ENCODE measurements around the gene KLF9. TPM values are rescaled to one million over a fixed set of nuclear protein-coding genes. Genes with fewer than 3 reads are reported as not detected.

Gene KLF9
- total RNA-seq, 2 experiments from 2014 or later, result 1.9 to 2.3 TPM

- Histone ChIP-seq H3K27ac (ENCODE audit: low read depth, low read length, poor library complexity, severe bottlenecking) (no peak overlapping the region), H3K9me3 (ENCODE audit: low read length) (no peaks in the 10 kb centered on the region), H2AFZ (ENCODE audit: low read length) (no peak overlapping the region), H4K20me1 (ENCODE audit: insufficient read depth, low read length) (no peaks in the 10 kb centered on the region), H3K79me2 (ENCODE audit: insufficient read depth, low read depth, low read length) (no peaks in the 10 kb centered on the region), H3K4me3 (ENCODE audit: low read depth, low read length, poor library complexity, severe bottlenecking) (no peak overlapping the region), H3K9me2 (ENCODE audit: insufficient read depth, low read length) (no peaks in the 10 kb centered on the region), H3K36me3 (ENCODE audit: insufficient read depth, low read length) (no peaks in the 10 kb centered on the region), H3K4me1 (ENCODE audit: insufficient read depth, low read length, poor library complexity, severe bottlenecking) (peaks cover 9% of the 10 kb centered on the region), H3K4me2 (ENCODE audit: low read length) (no peak overlapping the region)
- TF ChIP-seq CTCF (conservative IDR thresholded peaks at IDR 0.05; ENCODE audit: low read length) (no peak), EZH2phosphoT487 (IDR thresholded peaks at IDR 0.05; ENCODE audit: borderline replicate concordance, low read depth, low read length) (no peak)
- DNase-seq (ENCODE audit: low spot score), result no peak
- ChIA-PET POLR2A (no interaction called here), CTCF (ENCODE audit: unreplicated experiment) (interaction anchor here (0.5 kb wide), 1 partner anchor 99 kb away, joined by 3 read pairs; no protein-coding TSS in a partner anchor)
- intact Hi-C loops (cut with micrococcal nuclease; ENCODE audit: unreplicated experiment), result no loop called here
- no TSS peak for BruUV-seq (replicated peaks)
Measured at GRCh38 chr9:70395652-70396051, 18.8 kb downstream of the KLF9 start.

GRCh38 chr9:70392850-70393249 lies 21.6 kb downstream of the KLF9 start:
- intact Hi-C loops (cut with micrococcal nuclease; ENCODE audit: unreplicated experiment), result no loop called here
- no peak overlapping the region for H3K4me2 ChIP-seq (ENCODE audit: low read length)
- H3K9me3 ChIP-seq (ENCODE audit: low read length), result no peaks in the 10 kb centered on the region
- no peak overlapping the region for H2AFZ ChIP-seq (ENCODE audit: low read length)
- DNase-seq (ENCODE audit: low spot score), result no peak
- no peak overlapping the region for H3K4me3 ChIP-seq (ENCODE audit: low read depth, low read length, poor library complexity, severe bottlenecking)
- H3K27ac ChIP-seq (ENCODE audit: low read depth, low read length, poor library complexity, severe bottlenecking), result no peak overlapping the region
- peaks cover 3% of the 10 kb centered on the region for H3K4me1 ChIP-seq (ENCODE audit: insufficient read depth, low read length, poor library complexity, severe bottlenecking)
- H3K79me2 ChIP-seq (ENCODE audit: insufficient read depth, low read depth, low read length), result no peaks in the 10 kb centered on the region
- H4K20me1 ChIP-seq (ENCODE audit: insufficient read depth, low read length), result no peaks in the 10 kb centered on the region
- POLR2A ChIA-PET, result interaction anchor here (1.6 kb wide), 1 partner anchor 22 kb away, joined by 3 read pairs; the partner anchor contains the start of gene KLF9
- H3K9me2 ChIP-seq (ENCODE audit: insufficient read depth, low read length), result no peaks in the 10 kb centered on the region
- no peak for TF ChIP-seq EZH2phosphoT487 (IDR thresholded peaks at IDR 0.05; ENCODE audit: borderline replicate concordance, low read depth, low read length)
- no TSS peak for BruUV-seq (replicated peaks)
- H3K36me3 ChIP-seq (ENCODE audit: insufficient read depth, low read length), result no peaks in the 10 kb centered on the region
- CTCF ChIA-PET (ENCODE audit: unreplicated experiment), result no interaction called here

GRCh38 chr9:70392189-70392588 lies 22.3 kb downstream of the KLF9 start:
- Histone ChIP-seq H3K36me3 (ENCODE audit: insufficient read depth, low read length) (no peaks in the 10 kb centered on the region), H3K4me3 (ENCODE audit: low read depth, low read length, poor library complexity, severe bottlenecking) (no peak overlapping the region), H4K20me1 (ENCODE audit: insufficient read depth, low read length) (no peaks in the 10 kb centered on the region), H3K27ac (ENCODE audit: low read depth, low read length, poor library complexity, severe bottlenecking) (no peak overlapping the region), H3K4me2 (ENCODE audit: low read length) (no peak overlapping the region), H3K4me1 (ENCODE audit: insufficient read depth, low read length, poor library complexity, severe bottlenecking) (no peaks in the 10 kb centered on the region), H3K9me3 (ENCODE audit: low read length) (no peaks in the 10 kb centered on the region), H2AFZ (ENCODE audit: low read length) (no peak overlapping the region), H3K79me2 (ENCODE audit: insufficient read depth, low read depth, low read length) (no peaks in the 10 kb centered on the region), H3K9me2 (ENCODE audit: insufficient read depth, low read length) (no peaks in the 10 kb centered on the region)
- peak; percentile 21 for DNase-seq (ENCODE audit: low spot score)
- CTCF ChIA-PET (ENCODE audit: unreplicated experiment), result no interaction called here
- no peak for TF ChIP-seq EZH2phosphoT487 (IDR thresholded peaks at IDR 0.05; ENCODE audit: borderline replicate concordance, low read depth, low read length)
- peak; percentile 70 for TF ChIP-seq CTCF (conservative IDR thresholded peaks at IDR 0.05; ENCODE audit: low read length)
- no TSS peak for BruUV-seq (replicated peaks)
- intact Hi-C loops (cut with micrococcal nuclease; ENCODE audit: unreplicated experiment), result no loop called here
- POLR2A ChIA-PET, result no interaction called here

Data from OCI-LY7 (cell line).